Measurements from ENCODE around the gene TWNK.
"Not testable (repeated sequence)": the region's sequence is repeated elsewhere in the genome, so short reads cannot be mapped to it uniquely, and the experiment has no call there.

Gene TWNK

GRCh38 chr10:101032637-101033224 is 45.4 kb downstream of the TWNK start:
- DNase-seq = no peak

DNA sequence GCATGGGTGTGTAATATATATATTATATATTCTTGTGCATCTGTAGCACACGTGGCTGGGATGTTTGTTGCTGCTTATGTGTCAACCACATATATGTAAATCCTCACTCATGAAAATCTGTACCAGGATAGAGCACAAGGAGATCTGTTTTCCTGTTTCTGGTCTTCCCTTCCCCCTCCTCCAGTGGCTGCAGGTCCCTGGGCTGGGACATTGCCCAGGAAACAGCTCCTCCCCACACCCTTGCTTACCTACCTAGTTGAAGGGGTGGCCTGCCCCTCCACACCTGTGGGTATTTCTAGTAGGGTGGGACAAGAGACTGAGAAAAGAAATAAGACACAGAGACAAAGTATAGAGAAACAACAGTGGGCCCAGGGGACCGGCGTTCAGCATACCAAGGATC is 45.9 kb downstream of the TWNK start:
- DNase-seq = no peak

- DNase-seq = not testable (repeated sequence)
These were observed 47.1 kb downstream of the TWNK start for GRCh38 chr10:101034404-101034803.

DNA sequence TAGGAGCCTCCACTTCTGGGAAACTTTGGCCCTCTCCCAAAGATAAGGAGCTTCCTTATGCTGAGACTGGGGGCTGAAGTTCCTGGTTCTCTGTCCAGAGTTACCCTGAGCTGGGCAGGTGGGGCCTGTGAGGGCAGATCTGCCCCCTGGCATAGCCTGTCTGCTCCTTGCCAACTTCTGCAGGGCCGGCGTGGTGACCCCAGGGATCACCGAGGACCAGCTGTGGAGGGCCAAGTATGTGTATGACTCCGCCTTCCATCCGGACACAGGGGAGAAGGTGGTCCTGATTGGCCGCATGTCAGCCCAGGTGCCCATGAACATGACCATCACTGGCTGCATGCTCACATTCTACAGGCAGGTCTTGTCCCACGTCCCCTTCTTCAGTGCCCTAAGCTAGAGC is 48.0 kb downstream of the TWNK start:
- DNase-seq = no peak

DNA sequence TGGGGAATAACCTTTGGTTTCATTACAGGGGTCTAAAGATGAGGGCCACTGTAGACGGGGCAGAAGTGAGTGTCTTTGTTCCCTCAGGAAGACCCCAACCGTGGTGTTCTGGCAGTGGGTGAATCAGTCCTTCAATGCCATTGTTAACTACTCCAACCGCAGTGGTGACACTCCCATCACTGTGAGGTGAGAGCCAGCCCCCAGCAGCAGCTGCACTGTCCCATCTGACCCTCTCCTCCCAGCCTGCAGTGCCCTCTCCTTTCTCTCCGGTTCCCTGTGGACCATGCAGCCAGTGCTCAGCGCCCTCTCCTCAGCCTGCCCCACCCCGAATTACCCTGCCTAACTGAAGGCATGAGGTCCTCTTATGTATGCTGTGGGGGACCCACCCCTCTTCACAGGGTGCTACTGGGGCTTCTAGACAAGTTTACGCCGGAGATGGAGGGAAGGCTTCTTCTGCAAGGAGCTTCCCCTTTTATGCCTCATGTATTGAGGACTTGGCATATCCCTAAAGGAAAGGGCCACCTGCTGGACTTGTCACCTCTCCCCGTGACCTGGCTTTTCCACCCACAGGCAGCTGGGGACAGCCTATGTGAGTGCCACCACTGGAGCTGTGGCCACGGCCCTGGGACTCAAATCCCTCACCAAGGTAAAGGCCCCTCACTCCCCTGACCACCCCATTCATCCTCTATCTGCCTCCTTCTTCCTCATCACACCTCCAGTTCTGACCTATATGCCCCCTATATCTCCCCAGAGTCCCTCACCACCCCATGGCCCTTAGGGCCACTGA is 48.8 kb downstream of the TWNK start:
- DNase-seq = no peak

GRCh38 chr10:101036726-101037125 is 49.4 kb downstream of the TWNK start:
- DNase-seq = no peak

DNA sequence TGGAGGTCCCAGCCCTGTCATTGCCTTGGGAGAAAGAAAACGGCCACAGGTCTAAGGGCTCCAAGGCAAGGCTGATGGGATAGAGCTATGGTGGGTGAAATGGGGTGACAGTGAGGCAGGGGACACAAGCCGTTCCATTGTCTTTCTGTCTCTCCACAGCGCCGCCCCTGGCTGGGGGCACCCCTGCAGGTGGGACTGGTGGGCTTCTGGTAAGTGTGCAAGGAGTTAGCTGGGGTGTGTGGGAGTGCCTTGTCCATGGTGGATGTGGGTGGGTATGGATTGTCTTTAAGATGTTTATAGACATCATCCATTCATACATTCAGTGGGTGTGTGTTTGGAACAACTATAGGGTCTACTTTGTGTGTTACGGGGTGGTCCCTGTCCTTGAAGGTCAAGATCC is 51.1 kb downstream of the TWNK start:
- DNase-seq = no peak

GRCh38 chr10:101040061-101040460 is 52.7 kb downstream of the TWNK start:
- no peak for DNase-seq

DNA sequence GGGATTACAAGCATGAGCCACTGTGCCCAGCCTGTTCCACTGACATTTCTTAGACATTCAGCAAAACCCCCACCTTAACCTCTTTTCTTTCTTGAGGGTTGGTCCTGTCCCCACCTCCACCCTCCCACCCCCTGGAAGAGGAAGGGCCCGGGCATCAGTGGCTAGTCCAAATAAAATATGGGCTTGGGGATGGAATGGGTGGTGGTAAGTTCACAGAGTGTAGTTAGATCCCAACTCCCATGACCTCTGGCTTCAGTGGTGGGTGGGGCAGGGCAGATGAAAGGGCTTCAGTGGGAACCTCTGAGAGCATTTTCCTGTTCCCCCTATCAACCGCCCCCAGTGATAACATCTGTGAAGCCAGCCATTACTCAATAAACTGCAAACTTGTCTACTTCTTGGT is 53.5 kb downstream of the TWNK start:
- DNase-seq = no peak

DNA sequence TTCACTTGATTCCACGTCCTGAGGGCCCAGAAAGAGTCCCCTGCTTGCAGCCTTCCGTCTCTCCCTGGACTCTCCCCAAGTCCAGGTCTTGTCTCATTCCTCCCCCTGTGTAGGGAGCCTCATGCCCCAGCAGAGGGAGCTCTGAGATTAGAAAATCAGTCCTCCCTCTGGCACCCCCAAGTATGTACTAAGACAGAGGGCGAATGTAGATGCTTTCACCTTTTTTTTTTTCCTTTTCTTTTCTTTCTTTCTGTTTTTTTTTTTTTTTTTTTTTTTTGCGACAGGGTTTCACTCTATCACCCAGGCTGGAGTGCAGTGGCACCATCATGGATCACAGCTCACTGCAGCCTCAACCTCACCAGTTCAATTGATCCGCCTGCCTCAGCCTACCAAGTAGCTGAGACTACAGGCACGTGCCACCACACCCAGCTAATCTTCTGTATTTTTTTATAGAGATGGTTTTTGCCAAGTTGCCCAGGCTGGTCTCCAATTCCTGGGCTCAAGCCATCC is 54.0 kb downstream of the TWNK start:
- peak; percentile 65 for DNase-seq

GRCh38 chr10:101042118-101042517 is 54.8 kb downstream of the TWNK start:
- no peak for DNase-seq

DNA sequence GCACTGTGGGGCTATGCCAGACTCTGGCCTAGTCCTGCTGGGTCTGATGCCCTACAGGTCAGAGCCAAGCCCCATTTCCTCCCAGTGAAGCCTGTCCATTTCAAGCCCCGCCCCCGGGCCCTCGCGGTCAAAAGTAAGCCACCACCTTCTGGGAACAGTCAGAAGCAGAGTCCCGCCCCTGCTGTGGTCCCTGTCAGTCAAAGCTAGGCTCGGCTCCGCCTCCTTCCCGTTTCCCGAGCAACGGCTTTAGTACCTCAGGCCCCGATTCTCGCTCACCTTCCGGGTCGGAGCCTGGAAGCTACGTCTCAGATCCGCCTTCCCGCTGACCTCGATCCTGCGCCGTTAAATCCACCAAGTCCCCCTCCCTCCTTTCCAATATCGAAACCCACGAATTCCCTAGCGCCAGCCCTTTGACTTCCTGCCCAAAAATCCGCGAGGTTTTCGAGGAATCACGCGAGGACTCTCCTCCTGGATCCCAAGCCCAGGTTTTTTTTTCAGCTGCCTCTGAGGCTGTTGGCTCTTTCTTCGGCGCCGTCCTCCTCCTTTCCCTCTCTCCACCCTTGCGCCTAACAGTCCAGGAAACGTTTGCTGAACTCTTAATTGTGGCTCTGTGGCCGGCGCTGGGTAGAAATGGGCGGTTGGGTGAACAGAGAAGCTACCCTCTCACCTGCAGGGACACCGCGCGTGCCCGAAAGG is 55.5 kb downstream of the TWNK start:
- DNase-seq = peak; percentile 93

DNA sequence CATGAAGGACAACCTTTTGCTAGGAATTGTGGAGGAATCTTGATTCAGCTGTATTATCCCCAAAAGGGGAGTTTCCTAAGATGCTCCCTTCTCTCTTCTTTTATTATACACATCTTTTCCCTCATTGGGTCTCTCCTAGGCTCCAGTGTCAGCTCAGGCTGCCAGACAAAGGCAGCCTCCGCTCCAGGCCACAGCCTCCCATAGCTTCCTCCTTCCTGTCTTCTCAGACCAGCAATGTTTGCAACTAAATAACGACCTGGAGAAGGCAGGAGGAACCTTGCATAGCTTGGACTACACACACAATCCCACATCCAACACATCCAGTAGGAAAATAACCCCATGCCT is 56.0 kb downstream of the TWNK start:
- no peak for DNase-seq

All from COR-L47 (cell line).